GM23338 (cell line): Measurements from ENCODE around the gene TAOK1. TPM values are rescaled to one million over a fixed set of nuclear protein-coding genes. Genes with fewer than 3 reads are reported as not detected.
"Not testable (repeated sequence)": the region's sequence is repeated elsewhere in the genome, so short reads cannot be mapped to it uniquely, and the experiment has no call there.

ENCODE experiments used
- ATAC-seq: fragments of 200-7000 bp; cut with Tn5 transposase; 3 replicates; pipeline ENCODE4 v1.9.1; 2020
- DNase-seq: peaks from one replicate; pipeline ENCODE4 v3.0.0-alpha.2; 2015; ENCODE audit warnings: low spot score
- H2AFZ ChIP-seq: fragments of 200-600 bp; sonication (generic); 2 replicates; pipeline ENCODE4 v1.8.0; 2016; ENCODE audit warnings: antibody characterized with exemption, mild to moderate bottlenecking, moderate library complexity
- H3F3A ChIP-seq: fragments of 200-600 bp; sonication (generic); replicated peaks from 2 replicates; pipeline ENCODE4 v1.8.0; 2017; ENCODE audit warnings: antibody characterized with exemption, mixed run types, low read depth
- H3K27ac ChIP-seq: fragments of 200-600 bp; sonication (generic); 2 replicates; pipeline ENCODE4 v1.6.1; 2016; ENCODE audit warnings: low read depth
- H3K27me3 ChIP-seq: fragments of 200-600 bp; sonication (generic); 2 replicates; pipeline ENCODE4 v1.8.0; 2016; ENCODE audit warnings: mild to moderate bottlenecking, mixed run types, moderate library complexity; ENCODE audit not compliant: insufficient read depth
- H3K36me3 ChIP-seq: fragments of 200-600 bp; sonication (generic); 2 replicates; pipeline ENCODE4 v1.8.0; 2016; ENCODE audit warnings: mild to moderate bottlenecking; ENCODE audit not compliant: insufficient read depth
- H3K4me1 ChIP-seq: fragments of 200-600 bp; sonication (generic); 2 replicates; pipeline ENCODE4 v1.8.0; 2016; ENCODE audit warnings: mild to moderate bottlenecking, moderate library complexity; ENCODE audit not compliant: insufficient read depth
- H3K4me2 ChIP-seq: fragments of 200-600 bp; sonication (generic); 2 replicates; pipeline ENCODE4 v1.7.1; 2017; ENCODE audit warnings: mixed run types
- H3K4me3 ChIP-seq: fragments of 200-600 bp; sonication (generic); 2 replicates; pipeline ENCODE4 v1.6.1; 2016; ENCODE audit warnings: mixed run types
- H3K79me2 ChIP-seq: fragments of 200-600 bp; sonication (generic); replicated peaks from 2 replicates; pipeline ENCODE4 v1.8.0; 2017; ENCODE audit warnings: mild to moderate bottlenecking; ENCODE audit not compliant: insufficient read depth
- H3K9me2 ChIP-seq: fragments of 200-600 bp; sonication (generic); 2 replicates; pipeline ENCODE4 v1.8.0; 2017; ENCODE audit not compliant: insufficient read depth
- H4K20me1 ChIP-seq: fragments of 200-600 bp; sonication (generic); replicated peaks from 2 replicates; pipeline ENCODE4 v1.8.0; 2017; ENCODE audit warnings: mild to moderate bottlenecking; ENCODE audit not compliant: insufficient read depth
- H3K27ac Mint-ChIP-seq: 2 replicates; pipeline ENCODE4 v1.8.0; 2020; ENCODE audit warnings: inconsistent platforms, mild to moderate bottlenecking, moderate library complexity, mixed read lengths
- H3K27me3 Mint-ChIP-seq: 3 replicates; pipeline ENCODE4 v1.8.0; 2022; ENCODE audit warnings: low read depth, mild to moderate bottlenecking, moderate library complexity, mixed read lengths, inconsistent platforms; ENCODE audit not compliant: insufficient read depth, poor library complexity
- H3K36me3 Mint-ChIP-seq: 3 replicates; pipeline ENCODE4 v1.8.0; 2021; ENCODE audit warnings: low read depth, mild to moderate bottlenecking, inconsistent platforms, moderate library complexity, mixed read lengths
- H3K4me1 Mint-ChIP-seq: 3 replicates; pipeline ENCODE4 v1.8.0; 2020; ENCODE audit warnings: mild to moderate bottlenecking, inconsistent platforms, mixed read lengths
- H3K4me3 Mint-ChIP-seq: 3 replicates; pipeline ENCODE4 v1.8.0; 2021; ENCODE audit warnings: moderate library complexity, mild to moderate bottlenecking, inconsistent platforms, mixed read lengths
- H3K9me3 Mint-ChIP-seq: 3 replicates; pipeline ENCODE4 v1.8.0; 2020; ENCODE audit warnings: moderate library complexity, mild to moderate bottlenecking, inconsistent platforms, mixed read lengths
- CREB1 ChIP-seq: fragments of 250-450 bp; sonication (Bioruptor Pico); IDR thresholded peaks from 2 replicates; pipeline ENCODE4 v1.5.0; 2020; ENCODE audit warnings: low read depth, mild to moderate bottlenecking, moderate library complexity
- EZH2 ChIP-seq: fragments of 200-600 bp; sonication (generic); IDR thresholded peaks from one replicate; pipeline ENCODE4 v1.8.0; 2017; ENCODE audit warnings: antibody characterized with exemption, mild to moderate bottlenecking, low read depth; ENCODE audit not compliant: unreplicated experiment
- JUNB ChIP-seq: IDR thresholded peaks from one replicate; pipeline ENCODE4 v1.6.1; 2016; ENCODE audit warnings: antibody characterized with exemption; ENCODE audit not compliant: unreplicated experiment
- NANOG ChIP-seq: IDR thresholded peaks from 2 replicates; pipeline ENCODE4 v1.6.1; 2016; ENCODE audit warnings: antibody characterized with exemption, borderline replicate concordance
- ZNF114 ChIP-seq: fragments of 250-450 bp; sonication (Bioruptor Pico); IDR thresholded peaks from 2 replicates; pipeline ENCODE4 v1.5.0; 2020; ENCODE audit warnings: mild to moderate bottlenecking, moderate library complexity
- ZNF331 ChIP-seq: fragments of 250-450 bp; sonication (Bioruptor Pico); IDR thresholded peaks from 2 replicates; pipeline ENCODE4 v1.5.0; 2020; ENCODE audit warnings: low read depth, mild to moderate bottlenecking, moderate library complexity
- polyA plus RNA-seq: library from polyadenylated mRNA; unstranded; fragments of >200 nt; fragmentation: Nextera tagmentation; extraction: Ambion mirVana; gene quantifications from 2 replicates; pipeline ENCODE4 v1.2.1, GENCODE V29; 2016
- total RNA-seq: library from RNA; depleted of rRNA; stranded (reverse); fragments of >200 nt; shearing (Covaris generic); gene quantifications from 2 replicates; pipeline ENCODE4 v1.2.3, GENCODE V29; 2014
- TF ChIP-seq, protein P1 (sequence below): fragments of 250-450 bp; sonication (Bioruptor Pico); IDR thresholded peaks from 2 replicates; pipeline ENCODE4 v1.5.0; 2020; ENCODE audit warnings: mild to moderate bottlenecking, moderate library complexity

TAOK1 gene
- total and polyA plus RNA-seq, 2 experiments from 2014 or later: 19.4 to 69.8 TPM

DNA sequence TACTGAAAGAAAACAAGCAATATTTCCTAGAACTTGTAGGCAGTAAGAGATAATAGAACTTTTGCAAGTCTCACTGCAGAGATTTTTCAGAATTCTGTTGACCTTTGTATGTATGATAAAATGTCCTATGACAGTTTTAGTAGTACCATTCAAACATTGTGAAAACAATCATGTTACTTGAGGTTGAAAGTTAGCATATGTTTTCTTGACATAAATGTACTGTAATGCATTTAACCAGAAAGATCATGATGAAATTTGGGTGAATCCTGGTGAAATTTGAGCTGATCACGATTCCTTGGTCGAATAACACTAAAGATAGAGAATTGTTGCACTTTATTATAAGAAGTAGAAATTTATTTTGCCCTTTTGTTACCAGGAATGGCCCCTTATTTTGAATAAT lies 85.7 kb downstream of the TAOK1 start (continued):
- TF ChIP-seq ZNF331 (CRISPR knock-in tag): no peak
- no peak for TF ChIP-seq NANOG
- TF ChIP-seq CREB1 (CRISPR knock-in tag): no peak

DNA sequence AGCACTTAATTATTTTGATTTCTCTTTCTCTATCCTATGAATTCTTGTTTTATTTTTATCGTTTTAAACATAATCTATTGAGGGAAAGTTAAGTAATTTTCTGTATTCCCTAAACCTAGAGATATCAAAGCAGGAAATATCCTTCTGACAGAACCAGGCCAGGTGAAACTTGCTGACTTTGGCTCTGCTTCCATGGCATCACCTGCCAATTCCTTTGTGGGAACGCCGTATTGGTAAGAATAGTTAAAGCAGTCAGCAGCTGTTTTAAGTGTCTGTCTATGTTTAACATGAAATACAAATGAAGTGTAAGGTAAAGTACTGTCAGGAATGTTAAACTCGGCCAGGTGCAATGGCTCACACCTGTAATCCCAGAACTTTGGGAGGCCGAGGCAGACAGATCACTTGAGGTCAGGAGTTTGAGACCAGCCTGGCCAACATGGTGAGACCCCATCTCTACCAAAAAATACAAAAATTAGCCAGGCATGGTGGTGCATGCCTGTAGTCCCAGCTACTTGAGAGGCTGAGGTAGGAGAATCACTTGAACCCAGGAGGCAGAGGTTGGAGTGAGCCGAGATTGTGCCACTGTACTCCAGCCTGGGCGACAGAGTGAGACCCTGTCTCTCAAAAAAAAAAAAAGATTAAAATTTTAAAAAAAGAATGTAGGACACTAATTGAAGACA lies 90.2 kb downstream of the TAOK1 start:
- not testable (repeated sequence) for H3K4me3 Mint-ChIP-seq, H3K79me2 ChIP-seq, H3K4me3 ChIP-seq, H3K9me3 Mint-ChIP-seq, H2AFZ ChIP-seq, H3K4me2 ChIP-seq, H3K27ac ChIP-seq, H3F3A ChIP-seq, ATAC-seq, H3K27me3 Mint-ChIP-seq, DNase-seq, H3K9me2 ChIP-seq, H4K20me1 ChIP-seq, H3K36me3 ChIP-seq, H3K4me1 ChIP-seq, H3K27ac Mint-ChIP-seq, H3K4me1 Mint-ChIP-seq, H3K27me3 ChIP-seq
- H3K36me3 Mint-ChIP-seq: peaks cover 17% of the 10 kb centered on the region

DNA sequence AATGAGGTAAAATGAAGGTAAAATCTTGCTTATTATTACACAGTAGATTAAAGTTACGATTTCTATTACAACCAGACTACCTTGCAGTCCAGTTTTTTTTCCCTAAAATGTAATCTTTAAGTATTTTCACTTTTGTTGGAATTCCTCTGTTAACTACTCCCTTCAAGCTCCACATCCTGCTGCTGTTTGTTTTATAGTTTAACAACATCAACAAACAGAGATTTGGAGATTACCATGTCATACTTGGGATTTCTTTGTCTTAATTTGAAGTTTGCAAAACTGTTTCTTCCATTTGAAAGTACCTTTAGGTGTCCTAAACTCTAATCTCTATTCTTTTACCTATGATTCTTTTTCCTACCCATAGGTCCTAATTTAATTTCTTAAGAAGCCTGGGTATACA lies 93.3 kb downstream of the TAOK1 start:
- Histone ChIP-seq H3K4me3 (no peak overlapping the region), H3K4me2 (no peak overlapping the region), H3K27ac (no peak overlapping the region), H3K36me3 (peaks cover 7% of the 10 kb centered on the region; the same call in 1 of the 2 replicates), H3F3A (no peaks in the 10 kb centered on the region; the same call in 1 of the 2 replicates), H4K20me1 (no peaks in the 10 kb centered on the region; the same call in 1 of the 2 replicates), H3K79me2 (no peaks in the 10 kb centered on the region; the same call in 1 of the 2 replicates), H2AFZ (no peak overlapping the region), H3K4me1 (no peaks in the 10 kb centered on the region), H3K9me2 (no peaks in the 10 kb centered on the region), H3K27me3 (no peaks in the 10 kb centered on the region)
- no peak for TF ChIP-seq JUNB
- no peak for TF ChIP-seq EZH2
- no peak for TF ChIP-seq ZNF114 (CRISPR knock-in tag)
- TF ChIP-seq, protein P1, sequence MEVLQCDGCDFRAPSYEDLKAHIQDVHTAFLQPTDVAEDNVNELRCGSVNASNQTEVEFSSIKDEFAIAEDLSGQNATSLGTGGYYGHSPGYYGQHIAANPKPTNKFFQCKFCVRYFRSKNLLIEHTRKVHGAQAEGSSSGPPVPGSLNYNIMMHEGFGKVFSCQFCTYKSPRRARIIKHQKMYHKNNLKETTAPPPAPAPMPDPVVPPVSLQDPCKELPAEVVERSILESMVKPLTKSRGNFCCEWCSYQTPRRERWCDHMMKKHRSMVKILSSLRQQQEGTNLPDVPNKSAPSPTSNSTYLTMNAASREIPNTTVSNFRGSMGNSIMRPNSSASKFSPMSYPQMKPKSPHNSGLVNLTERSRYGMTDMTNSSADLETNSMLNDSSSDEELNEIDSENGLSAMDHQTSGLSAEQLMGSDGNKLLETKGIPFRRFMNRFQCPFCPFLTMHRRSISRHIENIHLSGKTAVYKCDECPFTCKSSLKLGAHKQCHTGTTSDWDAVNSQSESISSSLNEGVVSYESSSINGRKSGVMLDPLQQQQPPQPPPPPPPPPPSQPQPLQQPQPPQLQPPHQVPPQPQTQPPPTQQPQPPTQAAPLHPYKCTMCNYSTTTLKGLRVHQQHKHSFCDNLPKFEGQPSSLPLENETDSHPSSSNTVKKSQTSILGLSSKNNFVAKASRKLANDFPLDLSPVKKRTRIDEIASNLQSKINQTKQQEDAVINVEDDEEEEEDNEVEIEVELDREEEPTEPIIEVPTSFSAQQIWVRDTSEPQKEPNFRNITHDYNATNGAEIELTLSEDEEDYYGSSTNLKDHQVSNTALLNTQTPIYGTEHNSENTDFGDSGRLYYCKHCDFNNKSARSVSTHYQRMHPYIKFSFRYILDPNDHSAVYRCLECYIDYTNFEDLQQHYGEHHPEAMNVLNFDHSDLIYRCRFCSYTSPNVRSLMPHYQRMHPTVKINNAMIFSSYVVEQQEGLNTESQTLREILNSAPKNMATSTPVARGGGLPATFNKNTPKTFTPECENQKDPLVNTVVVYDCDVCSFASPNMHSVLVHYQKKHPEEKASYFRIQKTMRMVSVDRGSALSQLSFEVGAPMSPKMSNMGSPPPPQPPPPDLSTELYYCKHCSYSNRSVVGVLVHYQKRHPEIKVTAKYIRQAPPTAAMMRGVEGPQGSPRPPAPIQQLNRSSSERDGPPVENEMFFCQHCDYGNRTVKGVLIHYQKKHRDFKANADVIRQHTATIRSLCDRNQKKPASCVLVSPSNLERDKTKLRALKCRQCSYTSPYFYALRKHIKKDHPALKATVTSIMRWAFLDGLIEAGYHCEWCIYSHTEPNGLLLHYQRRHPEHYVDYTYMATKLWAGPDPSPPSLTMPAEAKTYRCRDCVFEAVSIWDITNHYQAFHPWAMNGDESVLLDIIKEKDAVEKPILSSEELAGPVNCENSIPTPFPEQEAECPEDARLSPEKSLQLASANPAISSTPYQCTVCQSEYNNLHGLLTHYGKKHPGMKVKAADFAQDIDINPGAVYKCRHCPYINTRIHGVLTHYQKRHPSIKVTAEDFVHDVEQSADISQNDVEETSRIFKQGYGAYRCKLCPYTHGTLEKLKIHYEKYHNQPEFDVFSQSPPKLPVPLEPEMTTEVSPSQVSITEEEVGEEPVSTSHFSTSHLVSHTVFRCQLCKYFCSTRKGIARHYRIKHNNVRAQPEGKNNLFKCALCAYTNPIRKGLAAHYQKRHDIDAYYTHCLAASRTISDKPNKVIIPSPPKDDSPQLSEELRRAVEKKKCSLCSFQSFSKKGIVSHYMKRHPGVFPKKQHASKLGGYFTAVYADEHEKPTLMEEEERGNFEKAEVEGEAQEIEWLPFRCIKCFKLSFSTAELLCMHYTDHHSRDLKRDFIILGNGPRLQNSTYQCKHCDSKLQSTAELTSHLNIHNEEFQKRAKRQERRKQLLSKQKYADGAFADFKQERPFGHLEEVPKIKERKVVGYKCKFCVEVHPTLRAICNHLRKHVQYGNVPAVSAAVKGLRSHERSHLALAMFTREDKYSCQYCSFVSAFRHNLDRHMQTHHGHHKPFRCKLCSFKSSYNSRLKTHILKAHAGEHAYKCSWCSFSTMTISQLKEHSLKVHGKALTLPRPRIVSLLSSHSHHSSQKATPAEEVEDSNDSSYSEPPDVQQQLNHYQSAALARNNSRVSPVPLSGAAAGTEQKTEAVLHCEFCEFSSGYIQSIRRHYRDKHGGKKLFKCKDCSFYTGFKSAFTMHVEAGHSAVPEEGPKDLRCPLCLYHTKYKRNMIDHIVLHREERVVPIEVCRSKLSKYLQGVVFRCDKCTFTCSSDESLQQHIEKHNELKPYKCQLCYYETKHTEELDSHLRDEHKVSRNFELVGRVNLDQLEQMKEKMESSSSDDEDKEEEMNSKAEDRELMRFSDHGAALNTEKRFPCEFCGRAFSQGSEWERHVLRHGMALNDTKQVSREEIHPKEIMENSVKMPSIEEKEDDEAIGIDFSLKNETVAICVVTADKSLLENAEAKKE: no peak
- no peak for TF ChIP-seq ZNF331 (CRISPR knock-in tag)
- DNase-seq: no peak
- Mint-ChIP-seq H3K27me3 (peaks cover 7% of the 10 kb centered on the region), H3K9me3 (no peaks in the 10 kb centered on the region), H3K4me1 (no peaks in the 10 kb centered on the region), H3K36me3 (peaks cover 7% of the 10 kb centered on the region; the same call in 2 of the 3 replicates), H3K27ac (no peak overlapping the region), H3K4me3 (no peak overlapping the region)
- no peak for ATAC-seq
